GM18873 (cell line): ENCODE measurements around the gene CLTCL1.

Experiments used
- ATAC-seq: cut with Tn5 transposase; IDR thresholded peaks from one replicate; pipeline ENCODE4 v1.9.1; 2021; ENCODE audit warnings: mild to moderate bottlenecking, moderate library complexity, moderate number of reproducible peaks; ENCODE audit not compliant: unreplicated experiment, low FRiP score

Gene CLTCL1

GRCh38 chr22:19138217-19139000, 153.1 kb downstream of the CLTCL1 start:
- no peak for ATAC-seq

- no peak for ATAC-seq
Measured at GRCh38 chr22:19137384-19138216, 153.9 kb downstream of the CLTCL1 start.

GRCh38 chr22:19136915-19137314, 154.6 kb downstream of the CLTCL1 start:
- ATAC-seq = no peak

- no peak for ATAC-seq
Measured at GRCh38 chr22:19134874-19135273, 156.6 kb downstream of the CLTCL1 start.

GRCh38 chr22:19134176-19134831, 157.2 kb downstream of the CLTCL1 start:
- ATAC-seq = no peak

- ATAC-seq = no peak
Measured at GRCh38 chr22:19133561-19133960, 158.0 kb downstream of the CLTCL1 start.

- ATAC-seq = no peak
Measured at GRCh38 chr22:19132693-19133400, 158.7 kb downstream of the CLTCL1 start.

- no peak for ATAC-seq
Measured at GRCh38 chr22:19132153-19132552, 159.4 kb downstream of the CLTCL1 start.

- ATAC-seq = no peak
Measured at GRCh38 chr22:19131685-19132015, 159.9 kb downstream of the CLTCL1 start.

- no peak for ATAC-seq
Measured at GRCh38 chr22:19130959-19131684, 160.4 kb downstream of the CLTCL1 start, which contains the start of gene TSSK2. TSSK2 (plus strand) TSS chr22:19131308; CDS start chr22:19131400, 92 bp downstream.

- ATAC-seq = no peak
Measured at GRCh38 chr22:19129871-19130270, 161.6 kb downstream of the CLTCL1 start.
